IgD-negative memory B cell (primary cell): ENCODE data around the gene SYMPK. TPM values are rescaled to one million over a fixed set of nuclear protein-coding genes. Genes with fewer than 3 reads are reported as not detected.
"Not testable (repeated sequence)": the region's sequence is repeated elsewhere in the genome, so short reads cannot be mapped to it uniquely, and the experiment has no call there.

ENCODE experiments used
- H3K27ac Mint-ChIP-seq, 3 donors: one replicate each; pipeline ENCODE4 v1.8.0; 2020 to 2022; ENCODE audit warnings: mild to moderate bottlenecking in 3 of 3, mixed read lengths in 3 of 3, moderate library complexity in 1 of 3
- H3K27me3 Mint-ChIP-seq: one replicate; pipeline ENCODE4 v1.8.0; 2021; ENCODE audit warnings: mixed read lengths
- H3K36me3 Mint-ChIP-seq: one replicate; pipeline ENCODE4 v1.8.0; 2020; ENCODE audit warnings: mild to moderate bottlenecking, mixed read lengths
- H3K4me1 Mint-ChIP-seq, 3 donors: one replicate each; pipeline ENCODE4 v1.8.0; 2020 to 2022; ENCODE audit warnings: mixed read lengths in 3 of 3, mild to moderate bottlenecking in 1 of 3
- H3K4me3 Mint-ChIP-seq, 4 donors: one replicate each; pipeline ENCODE4 v1.8.0; 2020 to 2022; ENCODE audit warnings: mild to moderate bottlenecking in 4 of 4, mixed read lengths in 4 of 4, moderate library complexity in 3 of 4
- H3K9me3 Mint-ChIP-seq, 3 donors: one replicate each; pipeline ENCODE4 v1.8.0; 2020 to 2021; ENCODE audit warnings: mixed read lengths in 3 of 3, mild to moderate bottlenecking in 1 of 3
- polyA plus RNA-seq: library from polyadenylated mRNA; unstranded; fragments of 300-500 nt; fragmentation: Illumina TruSeq; gene quantifications from one replicate; pipeline ENCODE4 v1.2.3, GENCODE V29; 2021

The SYMPK gene
- polyA plus RNA-seq, 1 donor from 2014 or later, result 26.8 TPM

- H3K9me3 Mint-ChIP-seq, H3K27me3 Mint-ChIP-seq, H3K36me3 Mint-ChIP-seq, H3K4me3 Mint-ChIP-seq: not testable (repeated sequence)
- Mint-ChIP-seq H3K4me1 (peaks cover 11 to 21% (median 16%) of the 10 kb centered on the region in 3 donors), H3K27ac (peak overlapping the region in 1 of 3 donors; percentile 35)
These were observed 33.1 kb upstream of the SYMPK start for GRCh38 chr19:45895983-45896599.

- Mint-ChIP-seq H3K9me3 (no peaks in the 10 kb centered on the region), H3K36me3 (peaks cover 2% of the 10 kb centered on the region), H3K4me1 (peaks cover 11 to 16% (median 11%) of the 10 kb centered on the region in 3 donors), H3K27me3 (no peaks in the 10 kb centered on the region), H3K27ac (peak overlapping the region in 1 of 3 donors; percentile 35), H3K4me3 (peak overlapping the region in 1 of 4 donors; percentile 69)
These were observed 32.6 kb upstream of the SYMPK start for GRCh38 chr19:45895519-45895972.

- Mint-ChIP-seq H3K27me3 (no peaks in the 10 kb centered on the region), H3K27ac (no peak overlapping the region), H3K36me3 (peaks cover 4% of the 10 kb centered on the region), H3K4me1 (peaks cover 8 to 26% (median 17%) of the 10 kb centered on the region in 3 donors), H3K9me3 (no peaks in the 10 kb centered on the region), H3K4me3 (no peak overlapping the region)
These were observed 27.9 kb upstream of the SYMPK start for GRCh38 chr19:45890877-45891276.

GRCh38 chr19:45889210-45889885 lies 26.4 kb upstream of the SYMPK start:
- peak overlapping the region in 1 of 4 donors; percentile 48 for H3K4me3 Mint-ChIP-seq
- H3K27ac Mint-ChIP-seq, result peak overlapping the region in 2 of 3 donors; percentile 17 to 78

GRCh38 chr19:45887200-45887710 lies 24.3 kb upstream of the SYMPK start:
- Mint-ChIP-seq H3K27ac (peak overlapping the region; percentile 97 to 98 (median 98)), H3K9me3 (no peaks in the 10 kb centered on the region), H3K4me1 (peaks cover 8 to 22% (median 13%) of the 10 kb centered on the region in 3 donors), H3K27me3 (peaks cover 3% of the 10 kb centered on the region), H3K36me3 (peaks cover 7% of the 10 kb centered on the region), H3K4me3 (peak overlapping the region; percentile 97 to 100 (median 98))

More at GRCh38 chr19:45889210-45889885, 26.4 kb upstream of the SYMPK start:
- H3K27me3 Mint-ChIP-seq, result no peaks in the 10 kb centered on the region
- peaks cover 4 to 22% (median 14%) of the 10 kb centered on the region in 3 donors for H3K4me1 Mint-ChIP-seq
- peaks cover 2% of the 10 kb centered on the region for H3K36me3 Mint-ChIP-seq
- no peaks in the 10 kb centered on the region for H3K9me3 Mint-ChIP-seq

- Mint-ChIP-seq H3K36me3 (peaks cover 7% of the 10 kb centered on the region), H3K9me3 (no peaks in the 10 kb centered on the region), H3K27me3 (peaks cover 3% of the 10 kb centered on the region), H3K4me1 (peaks cover 8 to 22% (median 13%) of the 10 kb centered on the region in 3 donors), H3K4me3 (peak overlapping the region; percentile 97 to 100 (median 98)), H3K27ac (peak overlapping the region; percentile 97 to 98 (median 98))
These were observed 23.7 kb upstream of the SYMPK start for GRCh38 chr19:45886427-45887199.

- H3K36me3 Mint-ChIP-seq, result peaks cover 7% of the 10 kb centered on the region
- H3K9me3 Mint-ChIP-seq, result no peaks in the 10 kb centered on the region
- peak within 1 kb of the TSS; percentile 97 to 100 (median 98) for H3K4me3 Mint-ChIP-seq
- H3K4me1 Mint-ChIP-seq, result peaks cover 9 to 22% (median 15%) of the 10 kb centered on the region in 3 donors
- peak within 1 kb of the TSS; percentile 97 to 98 (median 98) for H3K27ac Mint-ChIP-seq
- H3K27me3 Mint-ChIP-seq, result peaks cover 4% of the 10 kb centered on the region
These were observed 22.8 kb upstream of the SYMPK start, which contains the start of gene IRF2BP1 for GRCh38 chr19:45885556-45886426. TSS of gene IRF2BP1 (minus strand) at chr19:45886141. CDS start at chr19:45885774, 367 bp downstream.

- Mint-ChIP-seq H3K27ac (no peak overlapping the region), H3K4me3 (peak overlapping the region; percentile 29 to 54 (median 52)), H3K36me3 (peaks cover 7% of the 10 kb centered on the region), H3K27me3 (peaks cover 7% of the 10 kb centered on the region), H3K4me1 (peaks cover 9 to 22% (median 15%) of the 10 kb centered on the region in 3 donors), H3K9me3 (no peaks in the 10 kb centered on the region)
These were observed 22.0 kb upstream of the SYMPK start for GRCh38 chr19:45884682-45885555.

GRCh38 chr19:45883881-45884681 lies 21.1 kb upstream of the SYMPK start:
- Mint-ChIP-seq H3K4me3 (peak overlapping the region in 2 of 4 donors; percentile 4 to 97), H3K27me3 (peaks cover 11% of the 10 kb centered on the region), H3K27ac (no peak overlapping the region), H3K9me3 (no peaks in the 10 kb centered on the region), H3K4me1 (peaks cover 9 to 17% (median 15%) of the 10 kb centered on the region in 3 donors), H3K36me3 (peaks cover 7% of the 10 kb centered on the region)

- H3K36me3 Mint-ChIP-seq, result peaks cover 7% of the 10 kb centered on the region
- H3K4me3 Mint-ChIP-seq, result peak overlapping the region; percentile 76 to 97 (median 85)
- H3K4me1 Mint-ChIP-seq, result peaks cover 9 to 21% (median 15%) of the 10 kb centered on the region in 3 donors
- peaks cover 14% of the 10 kb centered on the region for H3K27me3 Mint-ChIP-seq
- peak overlapping the region in 2 of 3 donors; percentile 68 to 77 for H3K27ac Mint-ChIP-seq
- H3K9me3 Mint-ChIP-seq, result no peaks in the 10 kb centered on the region
These were observed 20.6 kb upstream of the SYMPK start for GRCh38 chr19:45883586-45883880.

- peaks cover 7% of the 10 kb centered on the region for H3K36me3 Mint-ChIP-seq
- H3K4me1 Mint-ChIP-seq, result peaks cover 10 to 22% (median 16%) of the 10 kb centered on the region in 3 donors
- H3K27me3 Mint-ChIP-seq, result peaks cover 20% of the 10 kb centered on the region
- H3K4me3 Mint-ChIP-seq, result peak overlapping the region; percentile 76 to 97 (median 85)
- H3K9me3 Mint-ChIP-seq, result no peaks in the 10 kb centered on the region
- H3K27ac Mint-ChIP-seq, result peak overlapping the region in 2 of 3 donors; percentile 68 to 77
These were observed 20.0 kb upstream of the SYMPK start for GRCh38 chr19:45882652-45883585.
